GM12878 (cell line): ENCODE data around the gene OSBPL3.

Source experiments
- BRCA1 ChIP-seq: IDR thresholded peaks from 2 replicates; pipeline ENCODE4 v1.6.1; 2011; ENCODE audit warnings: low read depth, low read length, improper control_type of control experiment
- CTCF ChIP-seq, 3 experiments: IDR thresholded peaks in 2 of 3; conservative IDR thresholded peaks in 1 of 3; 2 replicates each; pipeline ENCODE4 v1.5.1; 2011; ENCODE audit warnings: low read depth in 3 of 3, low read length in 3 of 3, mild to moderate bottlenecking in 3 of 3, control low read depth in 2 of 3, moderate library complexity in 2 of 3, inconsistent platforms in 1 of 3, mixed read lengths in 1 of 3; ENCODE audit not compliant: control insufficient read depth in 2 of 3, insufficient read depth in 1 of 3; ENCODE audit errors: extremely low read depth in 1 of 3
- JUND ChIP-seq: IDR thresholded peaks from 2 replicates; pipeline ENCODE4 v1.6.1; 2012; ENCODE audit warnings: low read depth, mild to moderate bottlenecking, low read length, improper control_type of control experiment, moderate library complexity
- NR2C1 ChIP-seq: fragments of 450-650 bp; IDR thresholded peaks from 2 replicates; pipeline ENCODE4 v1.6.1; 2017; ENCODE audit warnings: antibody characterized with exemption, mild to moderate bottlenecking, moderate library complexity
- POLR2A ChIP-seq: IDR thresholded peaks from 2 replicates; pipeline ENCODE4 v1.6.1; 2011; ENCODE audit warnings: low read depth, mild to moderate bottlenecking, low read length
- REST ChIP-seq: IDR thresholded peaks from 2 replicates; pipeline ENCODE4 v1.6.1; 2012; ENCODE audit warnings: mild to moderate bottlenecking, low read depth, low read length
- SP1 ChIP-seq: IDR thresholded peaks from one replicate; pipeline ENCODE4 v1.6.1; 2011; ENCODE audit warnings: low read depth, low read length
- SREBF2 ChIP-seq: IDR thresholded peaks from 2 replicates; pipeline ENCODE4 v1.6.1; 2012; ENCODE audit warnings: mild to moderate bottlenecking, low read length
- STAT1 ChIP-seq: fragments of 450-650 bp; conservative IDR thresholded peaks from 2 replicates; pipeline ENCODE4 v1.6.1; 2014; ENCODE audit warnings: antibody characterized with exemption, mild to moderate bottlenecking
- ZNF274 ChIP-seq: IDR thresholded peaks from one replicate; pipeline ENCODE4 v1.8.0; 2011; ENCODE audit not compliant: insufficient read length, insufficient read depth
- TF ChIP-seq, protein P1 (sequence below): IDR thresholded peaks from 2 replicates; pipeline ENCODE4 v1.6.1; 2012; ENCODE audit warnings: low read length, inconsistent platforms

DNA sequence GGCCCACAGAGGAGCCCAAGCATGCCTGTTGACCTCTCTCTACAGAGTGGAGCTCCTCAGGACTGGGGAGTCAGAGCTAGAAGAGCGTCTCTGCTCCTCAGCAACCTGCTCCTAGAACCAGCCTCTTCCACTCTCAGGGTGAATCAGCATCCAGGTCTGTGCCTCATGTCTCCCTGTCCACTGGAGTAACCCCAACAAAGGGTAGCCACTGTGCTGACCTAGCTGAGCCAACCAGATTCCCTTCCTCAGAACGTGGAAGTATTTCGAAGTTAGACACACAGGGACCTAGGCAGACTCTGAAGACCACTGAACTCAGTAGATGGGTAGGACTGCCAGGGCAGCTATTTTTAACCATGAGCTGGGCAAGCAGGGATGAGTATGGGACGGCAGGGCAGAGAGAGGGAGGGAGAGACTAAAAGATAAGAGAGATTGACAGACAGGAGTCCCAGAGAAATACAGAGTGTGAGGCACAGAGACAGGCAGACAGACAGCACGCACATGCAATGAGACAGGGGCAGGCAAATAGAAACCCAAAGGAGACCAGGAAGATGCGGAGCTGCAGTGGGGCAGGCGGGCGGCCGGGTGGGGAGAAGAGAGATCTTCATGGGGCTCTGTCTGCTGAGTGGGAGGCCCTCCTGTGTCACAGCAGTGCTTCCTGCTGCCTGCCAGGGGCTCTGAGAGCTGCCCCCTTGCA, 56.7 kb downstream of the OSBPL3 start:
- TF ChIP-seq POLR2A, result no peak
- TF ChIP-seq CTCF (IDR thresholded peaks at IDR 0.05 in 2 of 3, conservative IDR thresholded peaks at IDR 0.05 in 1 of 3; ENCODE audit: control insufficient read depth in 2 of 3, extremely low read depth in 1 of 3, insufficient read depth in 1 of 3, low read depth in 3 of 3, low read length in 3 of 3), result no peak
- TF ChIP-seq ZNF274, result no peak
- TF ChIP-seq BRCA1, result no peak
- TF ChIP-seq, protein P1, sequence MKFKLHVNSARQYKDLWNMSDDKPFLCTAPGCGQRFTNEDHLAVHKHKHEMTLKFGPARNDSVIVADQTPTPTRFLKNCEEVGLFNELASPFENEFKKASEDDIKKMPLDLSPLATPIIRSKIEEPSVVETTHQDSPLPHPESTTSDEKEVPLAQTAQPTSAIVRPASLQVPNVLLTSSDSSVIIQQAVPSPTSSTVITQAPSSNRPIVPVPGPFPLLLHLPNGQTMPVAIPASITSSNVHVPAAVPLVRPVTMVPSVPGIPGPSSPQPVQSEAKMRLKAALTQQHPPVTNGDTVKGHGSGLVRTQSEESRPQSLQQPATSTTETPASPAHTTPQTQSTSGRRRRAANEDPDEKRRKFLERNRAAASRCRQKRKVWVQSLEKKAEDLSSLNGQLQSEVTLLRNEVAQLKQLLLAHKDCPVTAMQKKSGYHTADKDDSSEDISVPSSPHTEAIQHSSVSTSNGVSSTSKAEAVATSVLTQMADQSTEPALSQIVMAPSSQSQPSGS, result no peak
- TF ChIP-seq REST, result no peak
- no peak for TF ChIP-seq NR2C1
- TF ChIP-seq SP1, result no peak
- TF ChIP-seq SREBF2, result no peak
- no peak for TF ChIP-seq JUND
- TF ChIP-seq STAT1, result no peak
